ENCODE data around the gene NSDHL.
"Not testable (repeated sequence)": the region's sequence is repeated elsewhere in the genome, so short reads cannot be mapped to it uniquely, and the experiment has no call there.

DNA sequence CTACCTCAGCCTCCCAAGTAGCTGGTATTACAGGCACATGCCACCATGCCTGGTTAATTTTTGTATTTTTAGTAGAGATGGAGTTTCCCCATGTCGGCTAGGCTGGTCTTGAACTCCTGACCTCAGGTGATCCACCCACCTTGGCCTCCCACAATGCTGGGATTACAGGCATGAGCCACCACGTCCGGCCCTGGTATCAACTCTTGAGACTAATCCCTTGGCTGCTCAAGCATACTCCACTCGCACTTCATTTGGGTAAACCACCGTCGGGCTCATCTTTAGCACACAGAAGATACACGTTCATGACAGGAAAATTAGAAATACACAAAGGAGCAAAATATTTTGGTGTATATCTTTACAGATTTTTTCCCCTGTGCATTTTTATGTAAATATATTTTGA lies 79.2 kb downstream of the NSDHL start:
- TF ChIP-seq POLR2A (IDR thresholded peaks at IDR 0.05), result not testable (repeated sequence)
- TF ChIP-seq, protein P1, sequence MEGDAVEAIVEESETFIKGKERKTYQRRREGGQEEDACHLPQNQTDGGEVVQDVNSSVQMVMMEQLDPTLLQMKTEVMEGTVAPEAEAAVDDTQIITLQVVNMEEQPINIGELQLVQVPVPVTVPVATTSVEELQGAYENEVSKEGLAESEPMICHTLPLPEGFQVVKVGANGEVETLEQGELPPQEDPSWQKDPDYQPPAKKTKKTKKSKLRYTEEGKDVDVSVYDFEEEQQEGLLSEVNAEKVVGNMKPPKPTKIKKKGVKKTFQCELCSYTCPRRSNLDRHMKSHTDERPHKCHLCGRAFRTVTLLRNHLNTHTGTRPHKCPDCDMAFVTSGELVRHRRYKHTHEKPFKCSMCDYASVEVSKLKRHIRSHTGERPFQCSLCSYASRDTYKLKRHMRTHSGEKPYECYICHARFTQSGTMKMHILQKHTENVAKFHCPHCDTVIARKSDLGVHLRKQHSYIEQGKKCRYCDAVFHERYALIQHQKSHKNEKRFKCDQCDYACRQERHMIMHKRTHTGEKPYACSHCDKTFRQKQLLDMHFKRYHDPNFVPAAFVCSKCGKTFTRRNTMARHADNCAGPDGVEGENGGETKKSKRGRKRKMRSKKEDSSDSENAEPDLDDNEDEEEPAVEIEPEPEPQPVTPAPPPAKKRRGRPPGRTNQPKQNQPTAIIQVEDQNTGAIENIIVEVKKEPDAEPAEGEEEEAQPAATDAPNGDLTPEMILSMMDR (IDR thresholded peaks at IDR 0.05), result not testable (repeated sequence)
